HL-60 (cell line): Measurements from ENCODE around the gene GLTP.

Experiments
- DNase-seq, 2 experiments: peaks; one replicate each; pipeline ENCODE4 v3.0.0-alpha.2; 2010 to 2020; ENCODE audit warnings: low read depth in 1 of 2, low spot score in 1 of 2
- H3K27ac ChIP-seq: fragments of 250-450 bp; sonication (Bioruptor Pico); replicated peaks from 2 replicates; pipeline ENCODE4 v1.5.1; 2020; ENCODE audit warnings: mild to moderate bottlenecking, moderate library complexity
- H3K27me3 ChIP-seq: fragments of 250-450 bp; sonication (Bioruptor Pico); 2 replicates; pipeline ENCODE4 v1.5.1; 2021; ENCODE audit warnings: mild to moderate bottlenecking, moderate library complexity; ENCODE audit not compliant: insufficient read depth, poor library complexity, severe bottlenecking
- H3K4me3 ChIP-seq: replicated peaks from 2 replicates; pipeline ENCODE4 v1.5.1; 2011; ENCODE audit warnings: mild to moderate bottlenecking, control low read depth, low read length; ENCODE audit not compliant: insufficient read depth
- CTCF ChIP-seq: IDR thresholded peaks from one replicate; pipeline ENCODE4 v1.5.1; 2011; ENCODE audit warnings: low read length, control low read depth, inconsistent platforms; ENCODE audit not compliant: insufficient read depth
- GABPA ChIP-seq: IDR thresholded peaks from 2 replicates; pipeline ENCODE4 v1.6.1; 2012; ENCODE audit warnings: low read depth
- POLR2AphosphoS5 ChIP-seq: IDR thresholded peaks from 2 replicates; pipeline ENCODE4 v1.6.1; 2012; ENCODE audit warnings: low read depth
- REST ChIP-seq: IDR thresholded peaks from 2 replicates; pipeline ENCODE4 v1.6.1; 2012; ENCODE audit warnings: low read depth; ENCODE audit not compliant: insufficient replicate concordance
- SPI1 ChIP-seq: IDR thresholded peaks from 2 replicates; pipeline ENCODE4 v1.6.1; 2012; ENCODE audit warnings: low read depth, mild to moderate bottlenecking, borderline replicate concordance

The GLTP gene

GRCh38 chr12:109861689-109862314 is 18.5 kb downstream of the GLTP start:
- Histone ChIP-seq H3K27ac (no peak overlapping the region), H3K4me3 (no peak overlapping the region), H3K27me3 (no peaks in the 10 kb centered on the region)
- TF ChIP-seq REST (no peak), SPI1 (no peak), POLR2AphosphoS5 (no peak), CTCF (no peak), GABPA (no peak)
- no peak for DNase-seq

- TF ChIP-seq POLR2AphosphoS5 (no peak), SPI1 (no peak), CTCF (no peak), REST (no peak), GABPA (no peak)
Observed at GRCh38 chr12:109860977-109861376, 19.4 kb downstream of the GLTP start.

GRCh38 chr12:109858764-109859163 is 21.6 kb downstream of the GLTP start:
- no peak overlapping the region for H3K4me3 ChIP-seq
- no peak overlapping the region for H3K27ac ChIP-seq
- TF ChIP-seq SPI1 (no peak), POLR2AphosphoS5 (no peak), REST (no peak), CTCF (no peak), GABPA (no peak)
- no peak for DNase-seq
- H3K27me3 ChIP-seq, result no peaks in the 10 kb centered on the region

More at GRCh38 chr12:109860977-109861376, 19.4 kb downstream of the GLTP start:
- no peak for DNase-seq
- H3K4me3 ChIP-seq, result no peak overlapping the region
- no peak overlapping the region for H3K27ac ChIP-seq
- no peaks in the 10 kb centered on the region for H3K27me3 ChIP-seq
